A673 (cell line): Measurements from ENCODE around the gene DDX31.

ENCODE experiments used
- EZH2 ChIP-seq: fragments of 200-600 bp; sonication (generic); IDR thresholded peaks from 2 replicates; pipeline ENCODE4 v1.6.1; 2017; ENCODE audit warnings: borderline replicate concordance, low read depth, mild to moderate bottlenecking, mixed read lengths, antibody characterized with exemption, low read length; ENCODE audit not compliant: poor library complexity, severe bottlenecking
- TF ChIP-seq, protein P1 (sequence below): fragments of 300-800, 200-600 bp; sonication (generic); conservative IDR thresholded peaks from 2 replicates; pipeline ENCODE4 v1.5.1; 2017; ENCODE audit warnings: low read depth, mild to moderate bottlenecking, antibody characterized with exemption, low read length, moderate library complexity, mixed read lengths

DNA sequence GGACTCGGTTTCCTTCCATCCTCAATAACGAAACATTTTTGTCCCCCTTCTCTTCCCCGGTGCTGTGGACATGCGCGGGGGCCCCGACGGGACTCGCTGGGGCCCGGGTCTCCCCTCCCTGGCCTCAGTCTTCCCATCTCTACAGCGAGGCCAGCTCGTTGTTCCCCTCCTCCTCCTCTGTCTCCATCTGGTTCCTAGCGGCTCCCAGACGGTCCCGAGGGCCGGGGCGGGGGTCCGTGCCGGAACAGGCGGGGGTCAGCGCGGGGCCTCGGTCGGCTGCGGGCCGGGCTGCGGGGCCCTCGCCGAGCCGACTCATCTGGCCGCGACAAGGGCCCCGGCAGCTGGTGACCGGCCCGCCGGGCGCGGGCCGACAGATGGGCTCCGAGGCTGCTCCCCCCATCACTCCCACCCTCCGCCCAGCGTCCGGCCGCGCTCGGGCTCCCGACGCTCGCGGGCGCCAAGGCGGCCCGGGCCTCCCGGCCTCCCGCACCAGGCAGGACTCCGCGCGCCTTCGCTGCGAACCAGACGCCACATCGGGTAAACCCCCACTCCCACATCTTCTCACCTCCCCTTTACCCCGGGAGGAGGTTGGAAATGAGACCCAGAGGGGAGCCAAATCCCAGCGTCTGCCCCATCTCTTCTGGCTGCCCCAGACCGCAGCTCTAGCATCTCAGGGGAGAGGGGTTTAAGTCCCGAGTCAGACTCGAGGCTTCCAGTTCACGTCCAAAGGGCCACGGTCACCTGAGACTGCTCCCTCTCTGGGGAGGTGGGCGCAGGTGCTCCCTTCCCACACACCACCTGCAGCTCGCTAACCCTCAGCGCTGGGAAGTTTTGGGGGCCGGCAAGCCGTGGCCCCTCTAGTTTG, 79.2 kb downstream of the DDX31 start:
- TF ChIP-seq, protein P1, sequence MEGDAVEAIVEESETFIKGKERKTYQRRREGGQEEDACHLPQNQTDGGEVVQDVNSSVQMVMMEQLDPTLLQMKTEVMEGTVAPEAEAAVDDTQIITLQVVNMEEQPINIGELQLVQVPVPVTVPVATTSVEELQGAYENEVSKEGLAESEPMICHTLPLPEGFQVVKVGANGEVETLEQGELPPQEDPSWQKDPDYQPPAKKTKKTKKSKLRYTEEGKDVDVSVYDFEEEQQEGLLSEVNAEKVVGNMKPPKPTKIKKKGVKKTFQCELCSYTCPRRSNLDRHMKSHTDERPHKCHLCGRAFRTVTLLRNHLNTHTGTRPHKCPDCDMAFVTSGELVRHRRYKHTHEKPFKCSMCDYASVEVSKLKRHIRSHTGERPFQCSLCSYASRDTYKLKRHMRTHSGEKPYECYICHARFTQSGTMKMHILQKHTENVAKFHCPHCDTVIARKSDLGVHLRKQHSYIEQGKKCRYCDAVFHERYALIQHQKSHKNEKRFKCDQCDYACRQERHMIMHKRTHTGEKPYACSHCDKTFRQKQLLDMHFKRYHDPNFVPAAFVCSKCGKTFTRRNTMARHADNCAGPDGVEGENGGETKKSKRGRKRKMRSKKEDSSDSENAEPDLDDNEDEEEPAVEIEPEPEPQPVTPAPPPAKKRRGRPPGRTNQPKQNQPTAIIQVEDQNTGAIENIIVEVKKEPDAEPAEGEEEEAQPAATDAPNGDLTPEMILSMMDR, result no peak
- peak; percentile 97 for TF ChIP-seq EZH2
